HEK293 (cell line): Measurements from ENCODE around the gene CEP83.
"Not testable (repeated sequence)": the region's sequence is repeated elsewhere in the genome, so short reads cannot be mapped to it uniquely, and the experiment has no call there.

Source experiments
- CTCF ChIA-PET: fragments of 350-600 bp; formaldehyde crosslinking; extraction: SDS; loops from one replicate; lab custom pipeline; 2021; ENCODE audit warnings: antibody characterized with exemption; lab: Yijun Ruan, JAX
- POLR2A ChIA-PET: fragments of 300-600 bp; formaldehyde crosslinking; extraction: SDS; loops from one replicate; lab custom pipeline; 2020; ENCODE audit warnings: antibody characterized with exemption, inconsistent platforms; lab: Yijun Ruan, JAX
- H3K27ac ChIP-seq: fragments of 200-500 bp; sonication (Bioruptor generic); 2 replicates; pipeline ENCODE4 v1.5.1; 2014; ENCODE audit warnings: low read depth, low read length, control low read depth, inconsistent platforms; ENCODE audit errors: extremely low read depth
- H3K36me3 ChIP-seq, 2 experiments: fragments of 200-500 bp in 1 of 2; sonication (Bioruptor generic) in 1 of 2; 1 replicate in 1 of 2; 2 replicates in 1 of 2; pipeline ENCODE4 v1.5.1; 2014 to 2017; ENCODE audit warnings: inconsistent platforms in 2 of 2, low read length in 2 of 2; ENCODE audit not compliant: control insufficient read depth in 2 of 2, insufficient read depth in 1 of 2
- H3K4me1 ChIP-seq: fragments of 200-500 bp; sonication (Bioruptor generic); 2 replicates; pipeline ENCODE4 v1.5.1; 2014; ENCODE audit warnings: mild to moderate bottlenecking, low read length, inconsistent platforms; ENCODE audit not compliant: control insufficient read depth, insufficient read depth
- H3K4me3 ChIP-seq: 2 replicates; pipeline ENCODE4 v1.5.1; 2011; ENCODE audit warnings: low read depth, mild to moderate bottlenecking, control low read depth, low read length, moderate library complexity
- H3K9me3 ChIP-seq: fragments of 200-500 bp; sonication (Bioruptor generic); 2 replicates; pipeline ENCODE4 v1.5.1; 2014; ENCODE audit warnings: low read depth, low read length, inconsistent platforms; ENCODE audit not compliant: control insufficient read depth, insufficient read depth
- ATF2 ChIP-seq: fragments of 450-650 bp; formaldehyde crosslinking; IDR thresholded peaks from 2 replicates; pipeline ENCODE4 v1.5.1; 2016; ENCODE audit warnings: missing biosample characterization, missing genetic modification characterization, low read depth
- FEZF1 ChIP-seq: fragments of 450-650 bp; formaldehyde crosslinking; IDR thresholded peaks from 2 replicates; pipeline ENCODE4 v1.5.1; 2016; ENCODE audit warnings: missing biosample characterization, missing genetic modification characterization
- HOXA7 ChIP-seq: sonication (generic); formaldehyde crosslinking; IDR thresholded peaks from 2 replicates; pipeline ENCODE4 v1.8.1; 2022; ENCODE audit warnings: missing genetic modification reagents, borderline replicate concordance
- MYNN ChIP-seq: fragments of 450-650 bp; formaldehyde crosslinking; IDR thresholded peaks from 2 replicates; pipeline ENCODE4 v1.5.1; 2016; ENCODE audit warnings: missing biosample characterization, missing genetic modification characterization, borderline replicate concordance
- SETDB1 ChIP-seq: IDR thresholded peaks from one replicate; pipeline ENCODE4 v1.6.1; 2017; ENCODE audit warnings: mild to moderate bottlenecking, low read length, moderate library complexity, mixed read lengths; ENCODE audit not compliant: insufficient read length
- YY1 ChIP-seq: fragments of 450-650 bp; formaldehyde crosslinking; IDR thresholded peaks from 2 replicates; pipeline ENCODE4 v1.5.1; 2018; ENCODE audit warnings: missing biosample characterization, missing genetic modification characterization
- ZBTB1 ChIP-seq: fragments of 450-650 bp; formaldehyde crosslinking; IDR thresholded peaks from 2 replicates; pipeline ENCODE4 v1.5.1; 2016; ENCODE audit warnings: missing biosample characterization, missing genetic modification characterization
- ZBTB49 ChIP-seq: fragments of 450-650 bp; formaldehyde crosslinking; IDR thresholded peaks from 2 replicates; pipeline ENCODE4 v1.5.1; 2016; ENCODE audit warnings: missing biosample characterization, missing genetic modification characterization, low read depth
- ZFHX2 ChIP-seq: fragments of 450-650 bp; formaldehyde crosslinking; conservative IDR thresholded peaks from 2 replicates; pipeline ENCODE4 v1.5.1; 2016; ENCODE audit warnings: missing biosample characterization, missing genetic modification characterization
- ZNF362 ChIP-seq: fragments of 450-650 bp; formaldehyde crosslinking; IDR thresholded peaks from 2 replicates; pipeline ENCODE4 v1.5.1; 2016; ENCODE audit warnings: missing biosample characterization, missing genetic modification characterization
- ZNF398 ChIP-seq: fragments of 450-650 bp; formaldehyde crosslinking; IDR thresholded peaks from 2 replicates; pipeline ENCODE4 v1.5.1; 2017; ENCODE audit warnings: missing biosample characterization, missing genetic modification characterization
- ZNF449 ChIP-seq: fragments of 450-650 bp; formaldehyde crosslinking; IDR thresholded peaks from 2 replicates; pipeline ENCODE4 v1.5.1; 2017; ENCODE audit warnings: missing biosample characterization, mild to moderate bottlenecking, missing genetic modification characterization, moderate library complexity
- ZNF48 ChIP-seq: fragments of 450-650 bp; formaldehyde crosslinking; IDR thresholded peaks from 2 replicates; pipeline ENCODE4 v1.5.1; 2016; ENCODE audit warnings: missing biosample characterization, missing genetic modification characterization
- ZNF747 ChIP-seq: fragments of 450-650 bp; formaldehyde crosslinking; IDR thresholded peaks from 2 replicates; pipeline ENCODE4 v1.5.1; 2016; ENCODE audit warnings: missing biosample characterization, missing genetic modification characterization
- ZNF768 ChIP-seq: fragments of 450-650 bp; formaldehyde crosslinking; IDR thresholded peaks from 2 replicates; pipeline ENCODE4 v1.5.1; 2018; ENCODE audit warnings: missing biosample characterization, mild to moderate bottlenecking, missing genetic modification characterization
- ZNF785 ChIP-seq: fragments of 450-650 bp; formaldehyde crosslinking; IDR thresholded peaks from 2 replicates; pipeline ENCODE4 v1.5.1; 2016; ENCODE audit warnings: missing biosample characterization, missing genetic modification characterization
- ZNF791 ChIP-seq: fragments of 450-650 bp; formaldehyde crosslinking; IDR thresholded peaks from 2 replicates; pipeline ENCODE4 v1.5.1; 2016; ENCODE audit warnings: missing biosample characterization, missing genetic modification characterization
- ZNF837 ChIP-seq: fragments of 450-650 bp; formaldehyde crosslinking; IDR thresholded peaks from 2 replicates; pipeline ENCODE4 v1.5.1; 2016; ENCODE audit warnings: missing biosample characterization, missing genetic modification characterization
- ZNF843 ChIP-seq: fragments of 450-650 bp; formaldehyde crosslinking; IDR thresholded peaks from 2 replicates; pipeline ENCODE4 v1.5.1; 2016; ENCODE audit warnings: missing biosample characterization, missing genetic modification characterization

Gene CEP83

GRCh38 chr12:94458877-94459727, 565 bp downstream of the CEP83 start:
- no peaks in the 10 kb centered on the region; the same call in 1 of the 2 replicates for H3K4me1 ChIP-seq
- ChIA-PET CTCF (interaction anchor here (0.6 to 0.7 kb wide), 2 partner anchors 11 to 189 kb away, joined by 3 read pairs; no protein-coding TSS in a partner anchor), POLR2A (no interaction called here)
- TF ChIP-seq ZBTB1 (0 out of 2 replicates have a peak, but pooled peaks have one; percentile 32), YY1 (0 out of 2 replicates have a peak, but pooled peaks have one; percentile 12), ZNF362 (tag by site-specific recombination) (no peak), ZNF768 (0 out of 2 replicates have a peak, but pooled peaks have one; percentile 4), SETDB1 (peak; percentile 7)
- peak overlapping the region; percentile 95 for H3K4me3 ChIP-seq
- H3K36me3 ChIP-seq = peaks cover 0 to 11% of the 10 kb centered on the region in 2 experiments; a peak in 2 of 3 replicates
- no peaks in the 10 kb centered on the region for H3K9me3 ChIP-seq
- peak overlapping the region; percentile 69 for H3K27ac ChIP-seq

GRCh38 chr12:94457311-94457710, 2.4 kb downstream of the CEP83 start:
- ChIA-PET POLR2A (no interaction called here), CTCF (interaction anchor here (0.7 kb wide), 1 partner anchor 47 kb away, joined by 3 read pairs; no protein-coding TSS in a partner anchor)
- no peaks in the 10 kb centered on the region; the same call in 1 of the 2 replicates for H3K4me1 ChIP-seq
- H3K9me3 ChIP-seq = no peaks in the 10 kb centered on the region
- no peak overlapping the region for H3K27ac ChIP-seq
- H3K36me3 ChIP-seq = peaks cover 0 to 13% of the 10 kb centered on the region in 2 experiments; a peak in 2 of 3 replicates
- H3K4me3 ChIP-seq = no peak overlapping the region
- TF ChIP-seq ZNF837 (tag by site-specific recombination) (no peak), ZNF48 (tag by site-specific recombination) (no peak), ZNF747 (tag by site-specific recombination) (no peak), FEZF1 (tag by site-specific recombination) (no peak), HOXA7 (CRISPR knock-in tag) (no peak), ZFHX2 (tag by site-specific recombination) (no peak), ATF2 (0 out of 2 replicates have a peak, but pooled peaks have one; percentile 8), ZNF449 (no peak)
- TF ChIP-seq, all 188 proteins: peak for 1

- H3K4me1 ChIP-seq, H3K4me3 ChIP-seq, H3K9me3 ChIP-seq, POLR2A ChIA-PET, CTCF ChIA-PET, H3K27ac ChIP-seq: not testable (repeated sequence)
- peaks cover 0 to 13% of the 10 kb centered on the region in 2 experiments; a peak in 2 of 3 replicates for H3K36me3 ChIP-seq
Measured at GRCh38 chr12:94454318-94454717, 5.3 kb downstream of the CEP83 start.

- POLR2A ChIA-PET = no interaction called here
- CTCF ChIA-PET = no interaction called here
- Histone ChIP-seq H3K9me3 (no peaks in the 10 kb centered on the region), H3K4me1 (0 out of 2 replicates have a peak, but pooled peaks cover 4% of the 10 kb centered on the region), H3K36me3 (no peaks in the 10 kb centered on the region), H3K4me3 (no peak overlapping the region), H3K27ac (no peak overlapping the region)
- TF ChIP-seq ZNF785 (tag by site-specific recombination) (no peak), ZBTB49 (tag by site-specific recombination) (no peak), ZNF398 (tag by site-specific recombination) (no peak), ZNF791 (tag by site-specific recombination) (no peak), MYNN (tag by site-specific recombination) (no peak), ZNF843 (tag by site-specific recombination) (no peak)
Measured at GRCh38 chr12:94445662-94446061, 14.0 kb downstream of the CEP83 start.
